Neural progenitor cell (in vitro differentiated cells): ENCODE measurements around the gene KIRREL3.

ENCODE experiments used
- CTCF ChIP-seq: fragments of 200-600 bp; sonication (generic); IDR thresholded peaks from 2 replicates; pipeline ENCODE4 v1.5.1; 2017; ENCODE audit warnings: antibody characterized with exemption, mild to moderate bottlenecking
- EZH2 ChIP-seq: fragments of 200-600 bp; sonication (generic); IDR thresholded peaks from 2 replicates; pipeline ENCODE4 v1.6.1; 2017; ENCODE audit warnings: antibody characterized with exemption, mild to moderate bottlenecking, moderate library complexity

- TF ChIP-seq CTCF (no peak), EZH2 (no peak)
Observed at GRCh38 chr11:126436209-126436755, 564.3 kb downstream of the KIRREL3 start.
